PFSK-1 (cell line): Measurements from ENCODE around the gene MIPOL1.

Experiments used
- POLR2AphosphoS5 ChIP-seq: IDR thresholded peaks from 2 replicates; pipeline ENCODE4 v1.6.1; 2012; ENCODE audit warnings: low read depth, mild to moderate bottlenecking, control low read depth, low read length, moderate library complexity
- SIN3A ChIP-seq: IDR thresholded peaks from 2 replicates; pipeline ENCODE4 v1.6.1; 2012; ENCODE audit warnings: mild to moderate bottlenecking, low read length, moderate library complexity, borderline replicate concordance; ENCODE audit not compliant: insufficient read depth
- TAF1 ChIP-seq: IDR thresholded peaks from 2 replicates; pipeline ENCODE4 v1.6.1; 2012; ENCODE audit warnings: low read length, control low read depth, borderline replicate concordance; ENCODE audit not compliant: insufficient read depth
- TF ChIP-seq, protein P1 (sequence below), 2 experiments: IDR thresholded peaks; 2 replicates each; pipeline versions ENCODE4 v1.6.1 to v1.8.0; 2011 to 2012; ENCODE audit warnings: low read depth in 2 of 2, low read length in 2 of 2, control low read depth in 1 of 2, inconsistent platforms in 1 of 2, mild to moderate bottlenecking in 1 of 2, moderate library complexity in 1 of 2; ENCODE audit not compliant: insufficient read depth in 1 of 2

DNA sequence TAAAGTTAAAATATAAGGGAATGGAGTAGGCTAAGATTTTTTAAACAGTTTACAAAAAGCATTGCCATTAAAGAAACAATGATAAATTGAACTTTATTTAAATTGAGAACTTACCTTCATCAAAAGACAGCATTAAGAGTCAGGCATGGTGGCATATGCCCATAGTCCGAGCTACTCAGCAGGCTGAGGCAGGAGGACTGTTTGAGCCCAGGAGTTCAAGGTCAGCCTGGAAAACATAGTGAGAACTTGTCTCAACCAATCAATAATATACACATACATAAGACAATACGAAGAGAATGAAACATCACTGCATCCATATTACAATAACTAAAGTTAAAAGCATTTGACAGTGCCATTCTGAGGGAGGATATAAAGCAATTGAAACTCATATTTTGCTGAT is 299.7 kb downstream of the MIPOL1 start:
- TF ChIP-seq POLR2AphosphoS5, result no peak
- TF ChIP-seq SIN3A, result no peak
- TF ChIP-seq, protein P1, sequence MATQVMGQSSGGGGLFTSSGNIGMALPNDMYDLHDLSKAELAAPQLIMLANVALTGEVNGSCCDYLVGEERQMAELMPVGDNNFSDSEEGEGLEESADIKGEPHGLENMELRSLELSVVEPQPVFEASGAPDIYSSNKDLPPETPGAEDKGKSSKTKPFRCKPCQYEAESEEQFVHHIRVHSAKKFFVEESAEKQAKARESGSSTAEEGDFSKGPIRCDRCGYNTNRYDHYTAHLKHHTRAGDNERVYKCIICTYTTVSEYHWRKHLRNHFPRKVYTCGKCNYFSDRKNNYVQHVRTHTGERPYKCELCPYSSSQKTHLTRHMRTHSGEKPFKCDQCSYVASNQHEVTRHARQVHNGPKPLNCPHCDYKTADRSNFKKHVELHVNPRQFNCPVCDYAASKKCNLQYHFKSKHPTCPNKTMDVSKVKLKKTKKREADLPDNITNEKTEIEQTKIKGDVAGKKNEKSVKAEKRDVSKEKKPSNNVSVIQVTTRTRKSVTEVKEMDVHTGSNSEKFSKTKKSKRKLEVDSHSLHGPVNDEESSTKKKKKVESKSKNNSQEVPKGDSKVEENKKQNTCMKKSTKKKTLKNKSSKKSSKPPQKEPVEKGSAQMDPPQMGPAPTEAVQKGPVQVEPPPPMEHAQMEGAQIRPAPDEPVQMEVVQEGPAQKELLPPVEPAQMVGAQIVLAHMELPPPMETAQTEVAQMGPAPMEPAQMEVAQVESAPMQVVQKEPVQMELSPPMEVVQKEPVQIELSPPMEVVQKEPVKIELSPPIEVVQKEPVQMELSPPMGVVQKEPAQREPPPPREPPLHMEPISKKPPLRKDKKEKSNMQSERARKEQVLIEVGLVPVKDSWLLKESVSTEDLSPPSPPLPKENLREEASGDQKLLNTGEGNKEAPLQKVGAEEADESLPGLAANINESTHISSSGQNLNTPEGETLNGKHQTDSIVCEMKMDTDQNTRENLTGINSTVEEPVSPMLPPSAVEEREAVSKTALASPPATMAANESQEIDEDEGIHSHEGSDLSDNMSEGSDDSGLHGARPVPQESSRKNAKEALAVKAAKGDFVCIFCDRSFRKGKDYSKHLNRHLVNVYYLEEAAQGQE (IDR thresholded peaks at IDR 0.05; ENCODE audit: insufficient read depth in 1 of 2, low read depth in 2 of 2, low read length in 2 of 2), result no peak
- TF ChIP-seq TAF1, result no peak
